ENCODE measurements around the gene AFF3.
"Not testable (repeated sequence)": the region's sequence is repeated elsewhere in the genome, so short reads cannot be mapped to it uniquely, and the experiment has no call there.

AFF3 gene

GRCh38 chr2:99522157-99522556 lies 620.2 kb downstream of the AFF3 start:
- in situ Hi-C loops (cut with MboI; ENCODE audit: low sequenced_read_pairs), result no loop called here

- in situ Hi-C loops (cut with MboI; ENCODE audit: low sequenced_read_pairs), result no loop called here
Measured at GRCh38 chr2:99520813-99521212, 621.6 kb downstream of the AFF3 start.

GRCh38 chr2:99520195-99520594 lies 622.2 kb downstream of the AFF3 start:
- in situ Hi-C loops (cut with MboI; ENCODE audit: low sequenced_read_pairs), result no loop called here

- in situ Hi-C loops (cut with MboI; ENCODE audit: low sequenced_read_pairs), result no loop called here
Measured at GRCh38 chr2:99514357-99514756, 628.0 kb downstream of the AFF3 start.

- in situ Hi-C loops (cut with MboI; ENCODE audit: low sequenced_read_pairs), result no loop called here
Measured at GRCh38 chr2:99512181-99512591, 630.2 kb downstream of the AFF3 start.

GRCh38 chr2:99509387-99509786 lies 633.0 kb downstream of the AFF3 start:
- in situ Hi-C loops (cut with MboI; ENCODE audit: low sequenced_read_pairs), result no loop called here

- in situ Hi-C loops (cut with MboI; ENCODE audit: low sequenced_read_pairs), result no loop called here
Measured at GRCh38 chr2:99507937-99508818, 634.2 kb downstream of the AFF3 start.

GRCh38 chr2:99504844-99505584 lies 637.4 kb downstream of the AFF3 start:
- in situ Hi-C loops (cut with MboI; ENCODE audit: low sequenced_read_pairs), result no loop called here

- in situ Hi-C loops (cut with MboI; ENCODE audit: low sequenced_read_pairs), result not testable (repeated sequence)
Measured at GRCh38 chr2:99503662-99504416, 638.6 kb downstream of the AFF3 start.

GRCh38 chr2:99496021-99496420 lies 646.4 kb downstream of the AFF3 start:
- in situ Hi-C loops (cut with MboI; ENCODE audit: low sequenced_read_pairs), result no loop called here

Measured in hTERT RPE-1 (cell line).